Stomach (tissue), 9 donors: ENCODE measurements around the gene LIPF. TPM values are rescaled to one million over a fixed set of nuclear protein-coding genes. Genes with fewer than 3 reads are reported as not detected.
A peak's percentile ranks its signal among the peaks of the same experiment; 100 is the strongest.
"Not testable (repeated sequence)": the region's sequence is repeated elsewhere in the genome, so short reads cannot be mapped to it uniquely, and the experiment has no call there.

ENCODE experiments used
- DNase-seq, 2 donors: peaks; one replicate each; pipeline versions ENCODE4 v3.0.0 to v3.0.0-alpha.2; 2013 to 2019
- H3K27ac ChIP-seq, 5 donors: fragments of 200-600 bp in 4 of 5; sonication (generic) in 4 of 5; one replicate each; pipeline ENCODE4 v1.5.1; 2013 to 2019; ENCODE audit warnings: mild to moderate bottlenecking in 1 of 5, moderate library complexity in 1 of 5
- H3K27me3 ChIP-seq, 3 donors: fragments of 200-600 bp; sonication (generic); one replicate each; pipeline ENCODE4 v1.5.1; 2017 to 2019; ENCODE audit warnings: mixed run types in 1 of 3
- H3K36me3 ChIP-seq, 4 donors: fragments of 200-600 bp; sonication (generic); 1 replicate in 3 of 4; 2 replicates in 1 of 4; pipeline ENCODE4 v1.5.1; 2016 to 2019
- H3K4me1 ChIP-seq, 4 donors: fragments of 200-600 bp; sonication (generic); one replicate each; pipeline ENCODE4 v1.5.1; 2016 to 2019
- H3K4me3 ChIP-seq, 4 donors: fragments of 200-600 bp; sonication (generic) in 3 of 4; one replicate each; pipeline ENCODE4 v1.5.1; 2016 to 2019; ENCODE audit warnings: mild to moderate bottlenecking in 1 of 4
- H3K9me3 ChIP-seq, 4 donors: fragments of 200-600 bp; sonication (generic); one replicate each; pipeline ENCODE4 v1.5.1; 2016 to 2019
- EP300 ChIP-seq: sonication (generic); formaldehyde crosslinking; IDR thresholded peaks from one replicate; pipeline ENCODE4 v1.6.1; 2017; ENCODE audit warnings: antibody characterized with exemption
- POLR2A ChIP-seq, 4 donors: fragments of 450-650 bp; IDR thresholded peaks; one replicate each; pipeline ENCODE4 v1.6.1; 2016; ENCODE audit warnings: antibody characterized with exemption in 4 of 4, control low read depth in 2 of 4, mild to moderate bottlenecking in 1 of 4, moderate library complexity in 1 of 4
- POLR2AphosphoS5 ChIP-seq, 3 donors: sonication (generic); formaldehyde crosslinking; IDR thresholded peaks; one replicate each; pipeline ENCODE4 v1.6.1; 2016; ENCODE audit warnings: antibody characterized with exemption in 3 of 3
- WGBS, 5 donors: extraction: QIAGEN DNeasy Blood & Tissue Kit in 3 of 5; methylation state at CpG; one replicate each; pipeline versions ENCODE4 v1.1.5 to v1.1.7; 2013 to 2018; 5-methylcytosine and 5-hydroxymethylcytosine counted together
- intact Hi-C: fragments of 100-400 bp; cut with DNase I; formaldehyde crosslinking; loops from one replicate; pipeline ENCODE4 v1.15.1; 2023; ENCODE audit warnings: low total_unique reads
- polyA plus RNA-seq, 3 donors: library from polyadenylated mRNA; stranded (reverse); fragments of 200-250 nt; gene quantifications; one replicate each; pipeline ENCODE4 v1.2.3, GENCODE V29; 2013
- total RNA-seq, 5 donors: library from RNA; depleted of rRNA; stranded (reverse); fragments of >200 nt; gene quantifications; one replicate each; pipeline versions ENCODE4 v1.1.0 to v1.2.3, GENCODE V29; 2014 to 2016
- TF ChIP-seq, protein P1 (sequence below), 7 experiments: fragments of 450-650 bp in 4 of 7; fragments of 200-600 bp in 3 of 7; sonication (generic) in 3 of 7; IDR thresholded peaks; one replicate each; pipeline ENCODE4 v1.5.1; 2016 to 2019; ENCODE audit warnings: antibody characterized with exemption in 7 of 7, control low read depth in 2 of 7, mild to moderate bottlenecking in 1 of 7
- donor health status: healthy with polysubstance abuse.
- donor health status: Bipolar disorder and iron deficiency.
- donor health status: healthy.

The LIPF gene
- total and polyA plus RNA-seq, 8 donors = 201 to 36,465 (median 14,877) TPM

DNA sequence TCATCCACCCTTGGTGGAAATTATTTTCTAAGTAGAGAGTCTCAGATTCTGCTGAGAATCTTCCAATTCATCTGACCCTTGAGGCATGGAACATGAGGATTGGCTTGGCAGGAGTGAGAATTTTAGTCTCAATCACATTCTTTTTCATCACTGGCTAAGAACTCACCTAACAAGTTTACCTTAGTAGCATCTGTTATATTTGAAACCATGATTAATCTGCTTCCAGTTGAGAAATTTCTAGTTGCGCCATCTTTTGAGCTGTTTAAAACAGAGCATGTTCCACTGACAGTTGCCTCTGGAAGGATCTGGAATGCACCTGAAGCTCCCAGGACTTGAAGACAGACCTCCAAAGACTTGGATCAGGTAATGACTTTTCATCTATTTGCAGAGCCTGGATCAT is 41.7 kb downstream of the LIPF start, which contains the start of gene LIPK:
Gene LIPK (plus strand): TSS at position 292 of the 400 bp plus-strand sequence. CDS start 18,295 bp downstream, outside the sequence.
- no peaks in the 10 kb centered on the region for H3K9me3 ChIP-seq
- TF ChIP-seq POLR2AphosphoS5 (IDR thresholded peaks at IDR 0.05) (no peak), EP300 (no peak), POLR2A (IDR thresholded peaks at IDR 0.05) (no peak)
- TF ChIP-seq, protein P1, sequence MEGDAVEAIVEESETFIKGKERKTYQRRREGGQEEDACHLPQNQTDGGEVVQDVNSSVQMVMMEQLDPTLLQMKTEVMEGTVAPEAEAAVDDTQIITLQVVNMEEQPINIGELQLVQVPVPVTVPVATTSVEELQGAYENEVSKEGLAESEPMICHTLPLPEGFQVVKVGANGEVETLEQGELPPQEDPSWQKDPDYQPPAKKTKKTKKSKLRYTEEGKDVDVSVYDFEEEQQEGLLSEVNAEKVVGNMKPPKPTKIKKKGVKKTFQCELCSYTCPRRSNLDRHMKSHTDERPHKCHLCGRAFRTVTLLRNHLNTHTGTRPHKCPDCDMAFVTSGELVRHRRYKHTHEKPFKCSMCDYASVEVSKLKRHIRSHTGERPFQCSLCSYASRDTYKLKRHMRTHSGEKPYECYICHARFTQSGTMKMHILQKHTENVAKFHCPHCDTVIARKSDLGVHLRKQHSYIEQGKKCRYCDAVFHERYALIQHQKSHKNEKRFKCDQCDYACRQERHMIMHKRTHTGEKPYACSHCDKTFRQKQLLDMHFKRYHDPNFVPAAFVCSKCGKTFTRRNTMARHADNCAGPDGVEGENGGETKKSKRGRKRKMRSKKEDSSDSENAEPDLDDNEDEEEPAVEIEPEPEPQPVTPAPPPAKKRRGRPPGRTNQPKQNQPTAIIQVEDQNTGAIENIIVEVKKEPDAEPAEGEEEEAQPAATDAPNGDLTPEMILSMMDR (IDR thresholded peaks at IDR 0.05) = no peak
- no peak within 1 kb of the TSS for H3K4me3 ChIP-seq
- no peak for DNase-seq
- H3K27ac ChIP-seq = no peak within 1 kb of the TSS
- H3K4me1 ChIP-seq = peaks cover 0 to 14% (median 0%) of the 10 kb centered on the region in 4 donors
- 89 to 100% (median 100%) methylated on average over 1 of the region's 1 CpG for WGBS, 5 donors
- H3K36me3 ChIP-seq = no peaks in the 10 kb centered on the region
- intact Hi-C loops = no loop called here
- no peaks in the 10 kb centered on the region for H3K27me3 ChIP-seq

DNA sequence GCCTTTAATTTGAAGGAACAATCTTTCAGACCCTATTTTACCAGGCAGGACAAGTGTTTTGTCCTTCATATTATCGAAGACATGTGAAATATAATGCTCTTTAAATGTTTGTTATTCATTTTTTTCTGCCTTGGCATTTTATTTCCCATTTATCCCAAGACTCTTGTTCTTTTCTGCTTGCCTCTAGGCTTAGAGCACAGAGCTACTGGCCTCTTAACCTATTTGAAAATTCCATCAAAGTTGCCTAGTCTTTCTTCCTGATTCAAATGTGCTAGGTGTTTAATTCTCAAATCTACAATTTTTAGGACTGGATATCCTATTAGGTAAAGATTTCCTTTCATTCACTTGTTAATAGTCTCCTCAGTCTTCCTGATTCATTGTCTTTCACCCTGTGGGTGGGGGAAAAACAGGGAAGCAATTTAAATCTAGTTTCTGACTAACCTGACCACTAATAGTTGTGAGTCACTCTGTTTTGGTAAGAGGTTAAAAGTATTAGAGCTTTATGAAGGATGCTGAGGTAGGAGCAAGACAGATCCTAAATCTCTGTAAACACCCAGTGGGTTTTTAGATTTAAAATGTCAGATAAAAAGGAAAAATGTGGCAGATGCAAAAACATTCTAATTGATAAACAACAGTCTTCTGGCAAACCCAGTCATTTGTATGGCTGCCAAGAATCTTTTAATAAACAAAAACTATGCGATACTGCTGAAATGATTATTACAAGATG is 43.4 kb downstream of the LIPF start:
- Histone ChIP-seq H3K4me3 (no peak overlapping the region), H3K27ac (peak overlapping the region in 1 of 5 donors; percentile 0), H3K4me1 (peaks cover 0 to 14% (median 0%) of the 10 kb centered on the region in 4 donors), H3K27me3 (no peaks in the 10 kb centered on the region), H3K9me3 (no peaks in the 10 kb centered on the region), H3K36me3 (no peaks in the 10 kb centered on the region)
- intact Hi-C loops = no loop called here
- TF ChIP-seq POLR2A (IDR thresholded peaks at IDR 0.05) (no peak), POLR2AphosphoS5 (IDR thresholded peaks at IDR 0.05) (no peak), EP300 (no peak)
- TF ChIP-seq, protein P1 (IDR thresholded peaks at IDR 0.05) = no peak
- WGBS, 5 donors = 33 to 51% (median 47%) methylated on average over 2 of the region's 2 CpGs
- DNase-seq = peak in 1 of 2 donors; percentile 7

DNA sequence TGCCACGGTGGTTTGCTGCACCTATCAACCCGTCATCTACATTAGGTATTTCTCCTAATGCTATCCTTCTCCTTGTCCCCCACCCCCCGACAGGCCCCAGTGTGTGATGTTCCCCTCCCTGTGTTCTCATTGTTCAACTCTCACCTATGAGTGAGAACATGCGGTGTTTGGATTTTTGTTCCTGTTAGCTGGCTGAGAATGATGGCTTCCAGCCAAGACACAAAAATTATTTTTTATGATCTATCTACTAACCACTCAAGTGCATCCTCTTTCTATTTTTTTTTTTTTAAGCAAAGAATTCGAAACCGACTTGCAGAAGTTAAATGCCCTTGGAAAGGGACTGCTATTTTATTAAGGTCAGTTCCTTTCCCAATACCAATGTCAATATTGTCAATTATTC is 45.1 kb downstream of the LIPF start:
- H3K27me3 ChIP-seq, H3K4me3 ChIP-seq, H3K27ac ChIP-seq, H3K36me3 ChIP-seq, DNase-seq, intact Hi-C loops, H3K4me1 ChIP-seq, H3K9me3 ChIP-seq: not testable (repeated sequence)
- WGBS, 5 donors = 63 to 70% (median 69%) methylated on average over 6 of the region's 6 CpGs

DNA sequence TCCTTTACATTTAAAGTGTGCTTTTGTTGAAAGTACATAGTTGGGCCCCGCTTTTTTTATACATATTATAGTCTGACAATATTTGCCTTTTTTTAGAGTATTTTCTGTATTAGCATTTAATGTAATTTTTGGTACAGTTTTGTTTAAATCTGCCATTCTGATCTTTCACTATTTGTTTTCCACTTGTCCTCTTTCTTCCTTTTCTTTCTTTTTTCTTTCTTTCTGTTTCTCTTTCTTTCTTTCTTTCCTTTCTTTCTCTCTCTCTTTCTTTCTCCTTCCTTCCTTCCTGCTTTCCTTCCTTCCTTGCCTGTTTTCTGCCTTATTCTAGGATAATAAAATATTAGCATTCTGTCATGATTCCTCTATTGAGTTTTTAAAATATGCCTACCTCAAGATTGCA is 51.3 kb downstream of the LIPF start:
- intact Hi-C loops = no loop called here
- Histone ChIP-seq H3K27ac (no peak overlapping the region), H3K4me3 (no peak overlapping the region), H3K4me1 (no peaks in the 10 kb centered on the region), H3K9me3 (no peaks in the 10 kb centered on the region), H3K36me3 (no peaks in the 10 kb centered on the region), H3K27me3 (no peaks in the 10 kb centered on the region)
- WGBS, 5 donors = 89 to 100% (median 97%) methylated on average over 1 of the region's 1 CpG
- DNase-seq = no peak
- TF ChIP-seq, protein P1 (IDR thresholded peaks at IDR 0.05) = no peak

DNA sequence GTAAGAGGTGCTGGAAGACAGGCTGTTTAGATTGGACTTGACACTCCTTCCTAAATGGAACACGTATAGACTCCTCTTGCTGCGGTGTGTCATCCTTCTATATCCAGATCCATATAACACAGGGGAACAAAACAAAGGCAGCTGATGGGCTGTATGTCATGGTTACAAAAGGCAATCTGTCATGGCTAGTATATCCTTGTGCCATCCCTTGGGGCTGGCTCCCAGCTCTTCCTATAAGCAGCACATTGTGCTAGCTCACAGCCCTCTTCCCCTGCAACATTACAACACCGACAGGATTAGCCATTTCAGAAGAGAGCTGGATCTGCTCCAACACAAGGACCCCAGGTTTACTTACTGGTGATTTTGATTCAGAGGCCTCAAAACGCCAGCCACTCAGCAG is 57.1 kb downstream of the LIPF start:
- Histone ChIP-seq H3K27ac (no peak overlapping the region), H3K9me3 (no peaks in the 10 kb centered on the region), H3K4me1 (no peaks in the 10 kb centered on the region), H3K4me3 (no peak overlapping the region), H3K27me3 (no peaks in the 10 kb centered on the region), H3K36me3 (no peaks in the 10 kb centered on the region)
- no peak for DNase-seq
- WGBS, 5 donors = 72 to 87% (median 84%) methylated on average over 4 of the region's 4 CpGs
- TF ChIP-seq POLR2AphosphoS5 (IDR thresholded peaks at IDR 0.05) (no peak), EP300 (no peak), POLR2A (IDR thresholded peaks at IDR 0.05) (no peak)
- TF ChIP-seq, protein P1 (IDR thresholded peaks at IDR 0.05) = no peak
- intact Hi-C loops = no loop called here
